DND-41 (cell line): ENCODE measurements around the gene EML6.
"Not testable (repeated sequence)": the region's sequence is repeated elsewhere in the genome, so short reads cannot be mapped to it uniquely, and the experiment has no call there.

Source experiments
- ATAC-seq: fragments of 200-7000 bp; cut with Tn5 transposase; 3 replicates; pipeline ENCODE4 v1.9.1; 2021; ENCODE audit warnings: low read depth; ENCODE audit not compliant: insufficient read depth
- DNase-seq: peaks from one replicate; pipeline ENCODE4 v3.0.0-alpha.2; 2020
- H2AFZ ChIP-seq: 2 replicates; pipeline ENCODE4 v1.6.0; 2012; ENCODE audit warnings: low read depth, low read length
- H3K27ac ChIP-seq: 2 replicates; pipeline ENCODE4 v1.5.1; 2012; ENCODE audit warnings: low read length, inconsistent platforms
- H3K27me3 ChIP-seq: fragments of 200-600 bp; sonication (generic); 2 replicates; pipeline ENCODE4 v1.6.0; 2012; ENCODE audit warnings: low read length, mild to moderate bottlenecking, inconsistent platforms; ENCODE audit not compliant: insufficient read depth, poor library complexity
- H3K36me3 ChIP-seq: 2 replicates; pipeline ENCODE4 v1.5.1; 2012; ENCODE audit warnings: low read length, inconsistent platforms; ENCODE audit not compliant: insufficient read depth
- H3K4me1 ChIP-seq: 2 replicates; pipeline ENCODE4 v1.5.1; 2012; ENCODE audit warnings: mild to moderate bottlenecking, low read length; ENCODE audit not compliant: insufficient read depth
- H3K4me2 ChIP-seq: 2 replicates; pipeline ENCODE4 v1.6.0; 2012; ENCODE audit warnings: mild to moderate bottlenecking, moderate library complexity, low read length, inconsistent platforms; ENCODE audit not compliant: insufficient read depth
- H3K4me3 ChIP-seq, 2 experiments: fragments of 200-600 bp in 1 of 2; shearing (Covaris generic) in 1 of 2; 2 replicates each; pipeline ENCODE4 v1.5.1; 2012 to 2016; ENCODE audit warnings: inconsistent platforms in 2 of 2, low read length in 2 of 2, mild to moderate bottlenecking in 2 of 2, low read depth in 1 of 2, moderate library complexity in 1 of 2
- H3K79me2 ChIP-seq: 2 replicates; pipeline ENCODE4 v1.6.0; 2012; ENCODE audit warnings: low read length, inconsistent platforms; ENCODE audit not compliant: insufficient read depth
- H3K9ac ChIP-seq: 2 replicates; pipeline ENCODE4 v1.6.0; 2012; ENCODE audit warnings: low read depth, mild to moderate bottlenecking, inconsistent platforms, low read length, moderate library complexity
- H3K9me3 ChIP-seq: 2 replicates; pipeline ENCODE4 v1.5.1; 2012; ENCODE audit warnings: low read length, moderate library complexity, mild to moderate bottlenecking, inconsistent platforms; ENCODE audit not compliant: insufficient read depth, severe bottlenecking
- H4K20me1 ChIP-seq: 2 replicates; pipeline ENCODE4 v1.6.0; 2012; ENCODE audit warnings: low read length; ENCODE audit not compliant: insufficient read depth
- CTCF ChIP-seq: IDR thresholded peaks from 2 replicates; pipeline ENCODE4 v1.5.1; 2012; ENCODE audit warnings: borderline replicate concordance, low read length, moderate library complexity, mild to moderate bottlenecking; ENCODE audit not compliant: poor library complexity, severe bottlenecking; ENCODE audit errors: extremely low read depth
- EZH2 ChIP-seq: IDR thresholded peaks from 3 replicates; pipeline ENCODE4 v1.6.1; 2012; ENCODE audit warnings: borderline replicate concordance, low read depth, mild to moderate bottlenecking, moderate library complexity, low read length, inconsistent platforms; ENCODE audit not compliant: severe bottlenecking

Gene EML6

GRCh38 chr2:54984476-54984875 lies 261.0 kb downstream of the EML6 start:
- H2AFZ ChIP-seq = no peak overlapping the region
- H4K20me1 ChIP-seq = peaks cover 55% of the 10 kb centered on the region; the same call in 1 of the 2 replicates
- no peaks in the 10 kb centered on the region for H3K9me3 ChIP-seq
- peaks cover 92% of the 10 kb centered on the region for H3K79me2 ChIP-seq
- H3K36me3 ChIP-seq = peaks cover 81% of the 10 kb centered on the region
- no peak for DNase-seq
- no peak for ATAC-seq
- no peak for TF ChIP-seq EZH2
- no peak for TF ChIP-seq CTCF
- no peak overlapping the region for H3K4me2 ChIP-seq
- no peaks in the 10 kb centered on the region for H3K4me1 ChIP-seq
- no peak overlapping the region for H3K4me3 ChIP-seq
- no peaks in the 10 kb centered on the region for H3K27me3 ChIP-seq
- H3K27ac ChIP-seq = no peak overlapping the region
- no peak overlapping the region for H3K9ac ChIP-seq

DNA sequence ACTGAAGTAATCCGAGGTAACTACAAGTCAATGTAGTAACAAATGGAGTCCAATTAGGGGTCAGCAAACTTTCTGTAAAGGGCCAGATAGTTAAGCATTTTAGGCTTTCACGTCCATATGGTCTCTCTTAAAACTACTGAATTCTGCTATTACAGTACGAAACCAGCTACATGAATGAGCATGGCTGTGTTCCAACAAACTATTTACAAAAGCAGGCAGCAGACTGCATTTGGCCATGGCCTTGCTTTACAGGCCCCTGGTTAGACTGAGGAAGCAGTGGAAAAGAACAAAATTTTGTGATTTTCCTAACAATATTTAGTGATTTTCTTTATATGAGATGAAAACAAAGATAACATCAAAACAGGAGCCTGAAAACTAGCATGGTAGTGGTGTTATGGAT lies 262.8 kb downstream of the EML6 start:
- no peak for TF ChIP-seq EZH2
- no peak for TF ChIP-seq CTCF
- no peak for DNase-seq
- Histone ChIP-seq H3K27me3 (no peaks in the 10 kb centered on the region), H3K4me3 (no peak overlapping the region), H3K36me3 (peaks cover 69% of the 10 kb centered on the region), H3K9me3 (no peaks in the 10 kb centered on the region), H3K4me1 (no peaks in the 10 kb centered on the region), H3K4me2 (no peak overlapping the region), H3K27ac (no peak overlapping the region), H2AFZ (no peak overlapping the region), H3K79me2 (peaks cover 95% of the 10 kb centered on the region), H3K9ac (no peak overlapping the region), H4K20me1 (peaks cover 64% of the 10 kb centered on the region; the same call in 1 of the 2 replicates)
- no peak for ATAC-seq

DNA sequence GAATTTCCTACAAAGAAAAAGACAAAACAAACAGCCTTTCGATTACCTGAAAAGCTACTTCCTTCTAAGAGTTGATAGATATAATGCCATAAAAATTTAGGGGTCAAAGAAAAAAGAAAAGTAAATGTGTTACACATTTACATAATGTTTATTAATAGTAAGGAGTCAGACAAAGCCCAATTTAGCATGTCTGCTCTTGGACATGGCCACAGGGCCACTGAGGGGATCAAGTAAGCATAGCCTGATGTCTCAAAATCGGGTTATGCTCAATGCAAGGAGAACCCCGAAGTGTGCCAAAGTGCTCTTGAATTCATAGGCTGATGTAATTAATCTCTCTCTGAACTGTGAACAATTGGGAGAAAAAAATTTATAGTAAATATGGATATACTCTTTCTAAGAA lies 265.1 kb downstream of the EML6 start:
- Histone ChIP-seq H3K4me1 (no peaks in the 10 kb centered on the region), H2AFZ (no peak overlapping the region), H3K79me2 (peaks cover 99% of the 10 kb centered on the region), H4K20me1 (peaks cover 73% of the 10 kb centered on the region), H3K9me3 (no peaks in the 10 kb centered on the region), H3K27me3 (no peaks in the 10 kb centered on the region), H3K4me3 (no peak overlapping the region), H3K4me2 (no peak overlapping the region), H3K36me3 (peaks cover 48% of the 10 kb centered on the region), H3K27ac (no peak overlapping the region), H3K9ac (no peak overlapping the region)
- no peak for DNase-seq
- TF ChIP-seq CTCF (no peak), EZH2 (no peak)
- ATAC-seq = no peak

DNA sequence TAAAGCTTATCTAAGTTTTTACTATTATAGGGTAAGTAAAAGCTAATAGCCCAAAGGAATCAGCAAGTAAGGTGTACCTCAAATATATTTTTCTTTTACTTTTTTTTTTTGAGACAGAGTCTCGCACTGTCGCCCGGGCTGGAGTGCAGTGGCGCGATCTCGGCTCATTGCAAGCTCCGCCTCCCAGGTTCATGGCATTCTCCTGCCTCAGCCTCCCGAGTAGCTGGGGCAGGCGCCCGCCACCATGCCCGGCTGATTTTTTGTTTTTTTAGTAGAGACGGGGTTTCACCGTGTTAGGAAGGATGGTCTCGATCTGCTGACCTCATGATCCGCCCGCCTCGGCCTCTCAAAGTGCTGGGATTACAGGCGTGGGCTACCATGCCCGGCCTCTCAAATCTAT lies 267.2 kb downstream of the EML6 start:
- not testable (repeated sequence) for H3K9ac ChIP-seq, H3K4me2 ChIP-seq, H3K4me3 ChIP-seq, H3K27ac ChIP-seq, H2AFZ ChIP-seq, H3K27me3 ChIP-seq, H3K9me3 ChIP-seq, H3K4me1 ChIP-seq, ATAC-seq, DNase-seq
- peaks cover 77% of the 10 kb centered on the region for H4K20me1 ChIP-seq
- H3K79me2 ChIP-seq = peaks cover 99% of the 10 kb centered on the region
- peaks cover 28% of the 10 kb centered on the region for H3K36me3 ChIP-seq
